Adrenal gland (tissue), 5 donors: ENCODE measurements around the gene BAZ1A.
"Not testable (repeated sequence)": the region's sequence is repeated elsewhere in the genome, so short reads cannot be mapped to it uniquely, and the experiment has no call there.

Experiments
- CTCF ChIP-seq, 6 experiments: fragments of 450-650 bp in 4 of 6; fragments of 200-600 bp in 2 of 6; sonication (generic) in 1 of 6; IDR thresholded peaks; 1 replicate in 5 of 6; 2 replicates in 1 of 6; pipeline versions ENCODE4 v1.5.1 to v1.8.0; 2016 to 2021; ENCODE audit warnings: antibody characterized with exemption in 6 of 6, mild to moderate bottlenecking in 2 of 6, moderate library complexity in 1 of 6
- POLR2A ChIP-seq, 2 donors: fragments of 450-650 bp; IDR thresholded peaks; one replicate each; pipeline ENCODE4 v1.6.1; 2017; ENCODE audit warnings: antibody characterized with exemption in 2 of 2, mild to moderate bottlenecking in 2 of 2, moderate library complexity in 1 of 2
- donor health status: DM: no; HTN: no; CAD: no.

GRCh38 chr14:34798861-34799260 lies 76.3 kb downstream of the BAZ1A start:
- TF ChIP-seq CTCF, POLR2A (IDR thresholded peaks at IDR 0.05): not testable (repeated sequence)
